Measurements from ENCODE around the gene SETSIP.
"Not testable (repeated sequence)": the region's sequence is repeated elsewhere in the genome, so short reads cannot be mapped to it uniquely, and the experiment has no call there.

SETSIP gene

GRCh38 chr1:92081031-92081430 lies 5.8 kb upstream of the SETSIP start:
- no peak for DNase-seq (ENCODE audit: low read depth)
- no peak for TF ChIP-seq CTCF (IDR thresholded peaks at IDR 0.05; ENCODE audit: low read length, missing control alignments)
- peak overlapping the region; percentile 88 for H3K4me3 ChIP-seq (replicated peaks; ENCODE audit: low read depth, low read length)

GRCh38 chr1:92080128-92080985 lies 5.1 kb upstream of the SETSIP start, which contains the start of gene BTBD8:
TSS of gene BTBD8 (plus strand) at chr1:92080345. CDS start at chr1:92080572, 227 bp downstream.
- H3K4me3 ChIP-seq (replicated peaks; ENCODE audit: low read depth, low read length): peak within 1 kb of the TSS; percentile 88
- TF ChIP-seq CTCF (IDR thresholded peaks at IDR 0.05; ENCODE audit: low read length, missing control alignments): no peak
- DNase-seq (ENCODE audit: low read depth): peak; percentile 83

GRCh38 chr1:92079441-92079840 lies 4.2 kb upstream of the SETSIP start:
- DNase-seq (ENCODE audit: low read depth): no peak
- peak overlapping the region; percentile 88 for H3K4me3 ChIP-seq (replicated peaks; ENCODE audit: low read depth, low read length)
- TF ChIP-seq CTCF (IDR thresholded peaks at IDR 0.05; ENCODE audit: low read length, missing control alignments): no peak

GRCh38 chr1:92078077-92078476 lies 2.9 kb upstream of the SETSIP start:
- not testable (repeated sequence) for DNase-seq (ENCODE audit: low read depth); H3K4me3 ChIP-seq (replicated peaks; ENCODE audit: low read depth, low read length)

- H3K4me3 ChIP-seq (replicated peaks; ENCODE audit: low read depth, low read length): no peak overlapping the region
- TF ChIP-seq CTCF (IDR thresholded peaks at IDR 0.05; ENCODE audit: low read length, missing control alignments): no peak
- no peak for DNase-seq (ENCODE audit: low read depth)
Observed at GRCh38 chr1:92076363-92076762, 1.2 kb upstream of the SETSIP start.

- H3K4me3 ChIP-seq (replicated peaks; ENCODE audit: low read depth, low read length); DNase-seq (ENCODE audit: low read depth): not testable (repeated sequence)
Observed at GRCh38 chr1:92074446-92074845, 765 bp downstream of the SETSIP start.

- no peak for DNase-seq (ENCODE audit: low read depth)
- H3K4me3 ChIP-seq (replicated peaks; ENCODE audit: low read depth, low read length): no peak overlapping the region
- no peak for TF ChIP-seq CTCF (IDR thresholded peaks at IDR 0.05; ENCODE audit: low read length, missing control alignments)
Observed at GRCh38 chr1:92070892-92071291, 4.3 kb downstream of the SETSIP start.

GRCh38 chr1:92066321-92066720 lies 8.9 kb downstream of the SETSIP start:
- DNase-seq (ENCODE audit: low read depth): no peak
- H3K4me3 ChIP-seq (replicated peaks; ENCODE audit: low read depth, low read length): no peak overlapping the region
- no peak for TF ChIP-seq CTCF (IDR thresholded peaks at IDR 0.05; ENCODE audit: low read length, missing control alignments)
